IPS-11a (cell line): Measurements from ENCODE around the gene PLXNB1.
"Not testable (repeated sequence)": the region's sequence is repeated elsewhere in the genome, so short reads cannot be mapped to it uniquely, and the experiment has no call there.

Experiments used
- H3K4me3 ChIP-seq: one replicate; pipeline ENCODE4 v1.5.1; 2013; ENCODE audit warnings: low read depth, low read length, control low read depth

PLXNB1 gene

GRCh38 chr3:48465531-48466378, 35.9 kb upstream of the PLXNB1 start:
- no peak overlapping the region for H3K4me3 ChIP-seq

- H3K4me3 ChIP-seq: no peak overlapping the region
Observed at GRCh38 chr3:48465237-48465530, 35.3 kb upstream of the PLXNB1 start.

GRCh38 chr3:48464713-48465221, 34.9 kb upstream of the PLXNB1 start:
- H3K4me3 ChIP-seq: no peak overlapping the region

DNA sequence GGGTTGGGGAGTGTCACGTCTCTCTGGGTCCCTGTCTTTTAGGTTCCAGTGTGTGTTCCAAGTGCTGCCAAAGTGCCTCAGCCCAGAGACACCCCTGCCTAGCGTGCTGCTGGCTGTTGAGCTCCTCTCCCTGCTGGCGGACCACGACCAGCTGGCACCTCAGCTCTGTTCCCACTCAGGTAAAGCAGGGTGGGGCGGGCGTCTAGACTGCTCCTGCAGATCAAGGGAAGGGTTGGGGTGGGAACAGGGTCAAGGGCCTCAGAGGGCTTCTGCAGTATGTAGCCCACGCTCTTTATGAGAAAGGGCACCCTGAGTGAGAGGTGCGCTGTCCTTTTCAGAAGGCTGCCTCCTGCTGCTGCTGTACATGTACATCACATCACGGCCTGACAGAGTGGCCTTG, 33.8 kb upstream of the PLXNB1 start:
- no peak overlapping the region for H3K4me3 ChIP-seq

DNA sequence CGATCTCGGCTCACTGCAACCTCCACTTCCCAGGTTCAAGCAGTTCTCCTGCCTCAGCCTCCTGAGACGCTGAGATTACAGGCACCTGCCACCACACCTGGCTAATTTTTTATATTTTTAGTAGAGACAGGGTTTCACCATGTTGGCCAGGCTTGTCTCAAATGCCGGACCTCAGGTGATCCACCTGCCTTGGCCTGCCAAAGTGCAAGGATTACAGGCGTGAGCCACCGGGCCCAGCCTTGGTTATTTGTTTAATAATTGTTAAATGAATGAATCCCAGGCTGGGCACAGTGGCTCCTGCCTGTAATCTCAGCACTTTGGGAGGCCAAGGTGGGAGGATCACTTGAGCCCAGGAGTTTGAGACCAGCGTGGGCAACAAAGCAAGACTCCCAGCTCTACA, 31.9 kb upstream of the PLXNB1 start:
- not testable (repeated sequence) for H3K4me3 ChIP-seq

DNA sequence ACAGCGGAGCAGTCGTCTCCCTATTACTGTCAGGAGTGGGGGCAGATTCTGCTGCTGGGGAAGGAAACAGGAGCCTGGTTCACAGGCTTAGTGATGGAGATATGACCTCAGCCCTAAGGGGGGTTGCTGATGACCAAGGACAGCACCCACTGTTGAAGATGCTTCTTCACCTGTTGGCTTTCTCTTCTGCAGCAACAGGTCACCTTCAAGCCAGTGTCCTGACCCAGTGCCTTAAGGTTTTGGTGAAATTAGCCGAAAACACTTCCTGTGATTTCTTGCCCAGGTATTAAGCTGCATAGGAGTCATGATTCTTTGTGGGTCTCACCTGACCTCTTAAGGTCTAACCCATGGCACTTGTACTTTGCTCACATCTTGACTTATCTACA, 30.6 kb upstream of the PLXNB1 start:
- no peak overlapping the region for H3K4me3 ChIP-seq

GRCh38 chr3:48459773-48460516, 30.1 kb upstream of the PLXNB1 start:
- no peak overlapping the region for H3K4me3 ChIP-seq

DNA sequence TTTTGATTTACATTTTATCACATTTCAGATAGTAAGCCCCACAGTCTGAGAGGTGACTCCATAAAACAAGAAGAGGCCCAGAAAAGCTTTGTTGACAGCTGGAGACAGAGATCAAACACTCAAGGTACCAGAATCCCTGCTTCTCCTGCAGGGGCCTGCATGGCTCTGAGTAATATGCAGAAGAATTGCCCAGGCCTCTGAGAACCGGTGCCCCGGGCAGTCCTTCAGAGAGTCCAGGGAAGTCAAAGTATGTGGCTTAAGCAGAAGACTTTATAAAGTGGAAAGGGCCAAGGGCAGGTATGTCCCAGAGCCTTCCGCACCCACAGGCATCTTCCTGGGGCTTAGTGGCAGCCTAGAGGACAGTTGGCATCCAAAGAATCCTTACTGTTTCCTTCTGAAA, 29.4 kb upstream of the PLXNB1 start:
- no peak overlapping the region for H3K4me3 ChIP-seq

GRCh38 chr3:48456456-48456855, 26.6 kb upstream of the PLXNB1 start:
- no peak overlapping the region for H3K4me3 ChIP-seq

GRCh38 chr3:48451270-48451669, 21.4 kb upstream of the PLXNB1 start:
- no peak overlapping the region for H3K4me3 ChIP-seq

GRCh38 chr3:48446425-48447193, 16.7 kb upstream of the PLXNB1 start, which contains the start of gene ATRIP:
Gene ATRIP, plus strand, starts transcription at chr3:48446737. Its CDS starts 109 bp downstream, at chr3:48446846.
- peak within 1 kb of the TSS; percentile 97 for H3K4me3 ChIP-seq

GRCh38 chr3:48446043-48446424, 16.1 kb upstream of the PLXNB1 start:
- H3K4me3 ChIP-seq: peak overlapping the region; percentile 97

- peak overlapping the region; percentile 97 for H3K4me3 ChIP-seq
Observed at GRCh38 chr3:48445277-48445882, 15.5 kb upstream of the PLXNB1 start.

GRCh38 chr3:48441940-48442339, 12.1 kb upstream of the PLXNB1 start:
- no peak overlapping the region for H3K4me3 ChIP-seq

DNA sequence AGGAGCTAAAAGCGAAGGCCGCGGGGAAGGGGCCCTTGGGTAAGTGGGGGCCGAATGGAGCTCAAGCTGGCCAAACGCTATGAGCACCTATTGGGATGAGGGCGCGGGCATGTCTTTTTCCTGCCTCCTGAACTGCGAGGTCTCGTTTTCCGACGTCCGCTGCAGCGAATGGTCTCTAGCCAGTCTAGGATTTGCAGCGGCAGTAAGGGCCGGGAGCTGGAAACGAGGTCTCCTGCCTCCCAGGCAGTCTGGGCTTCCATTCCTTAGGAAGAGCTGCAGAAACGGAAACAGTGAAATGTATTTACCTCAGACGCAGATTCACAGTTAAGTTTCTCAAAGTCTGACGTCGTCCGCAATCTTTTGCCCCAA, 10.7 kb upstream of the PLXNB1 start:
- H3K4me3 ChIP-seq: peak overlapping the region; percentile 96

DNA sequence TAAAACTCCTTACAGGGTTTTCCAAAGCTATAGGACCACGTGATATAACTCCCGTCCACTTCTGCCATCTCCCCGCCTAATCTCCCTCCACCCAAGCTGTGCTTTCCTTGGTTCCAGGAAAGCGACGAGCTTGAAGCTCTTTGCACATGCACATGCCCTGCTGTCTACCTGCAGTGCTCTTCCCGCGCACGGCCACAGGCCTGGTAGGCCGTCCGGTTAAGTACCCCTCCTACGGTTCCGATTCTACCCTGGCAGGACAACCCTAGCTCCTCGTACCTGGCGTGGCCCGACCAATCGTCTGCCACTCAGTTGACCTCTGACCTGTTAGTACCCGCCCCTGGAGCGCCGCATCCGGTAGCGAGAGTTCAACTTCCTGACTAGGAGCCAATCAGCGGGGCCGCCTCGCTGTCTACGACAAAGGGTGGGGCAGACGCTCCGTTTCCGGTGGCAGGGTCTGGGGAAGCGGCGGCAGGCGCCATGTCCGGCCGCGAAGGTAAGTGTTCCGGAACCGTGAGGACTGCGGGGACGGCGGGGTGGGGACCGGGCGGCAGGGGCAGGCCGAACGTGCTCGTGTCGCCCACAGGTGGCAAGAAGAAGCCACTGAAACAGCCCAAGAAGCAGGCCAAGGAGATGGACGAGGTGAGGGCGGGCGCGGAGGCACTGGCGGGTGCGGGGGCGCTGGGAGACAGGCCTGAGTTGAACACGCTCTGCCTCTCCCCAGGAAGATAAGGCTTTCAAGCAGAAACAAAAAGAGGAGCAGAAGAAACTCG, 10.1 kb upstream of the PLXNB1 start, which contains the start of the genes CCDC51 and TMA7:
CCDC51 (minus strand) TSS at position 300 of the 770 bp plus-strand sequence. CDS start 4,991 bp downstream, outside the sequence.
TMA7 (plus strand) TSS at position 438 of the 770 bp plus-strand sequence; CDS start at position 478, 40 bp downstream.
- H3K4me3 ChIP-seq: peak within 1 kb of the TSS; percentile 96

DNA sequence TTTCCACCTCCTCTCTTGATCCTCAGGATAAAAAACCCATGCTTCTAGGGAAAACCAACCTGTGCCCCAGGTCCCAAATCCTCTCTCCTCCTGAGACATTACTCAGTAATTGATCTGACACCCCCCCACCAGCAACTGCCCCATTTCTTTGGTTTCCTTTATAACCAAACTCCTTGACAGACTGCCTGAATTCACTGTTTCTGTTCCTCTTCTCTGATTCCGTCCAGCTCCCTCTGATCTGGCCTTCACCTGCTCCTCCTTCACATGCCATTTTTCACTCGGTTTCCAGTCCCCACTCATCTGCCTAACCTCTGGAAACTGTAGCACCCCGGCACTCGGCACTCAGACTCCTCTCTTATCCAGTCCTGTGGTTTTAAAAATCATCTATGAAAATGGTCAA, 7.9 kb upstream of the PLXNB1 start:
- no peak overlapping the region for H3K4me3 ChIP-seq

DNA sequence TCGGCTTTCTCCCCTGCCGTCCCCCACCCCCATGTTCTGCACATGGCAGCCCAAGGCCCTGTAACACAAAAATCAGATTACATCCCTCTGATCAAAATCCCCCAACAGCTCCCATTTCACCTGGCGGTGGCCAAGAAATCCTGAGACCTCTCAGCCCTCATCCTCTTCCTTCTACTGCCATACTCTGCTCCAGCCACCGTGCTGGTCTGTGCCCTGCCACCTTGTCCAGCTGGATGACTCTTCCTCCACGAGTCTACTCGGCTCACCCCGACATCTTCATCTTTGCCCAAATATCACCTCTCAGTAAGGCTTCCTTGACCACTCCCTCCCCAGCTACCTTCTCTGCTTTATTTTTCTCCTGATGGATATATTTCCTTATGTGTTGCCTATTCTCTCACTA, 7.0 kb upstream of the PLXNB1 start:
- H3K4me3 ChIP-seq: no peak overlapping the region

- no peak overlapping the region for H3K4me3 ChIP-seq
Observed at GRCh38 chr3:48436477-48436787, 6.5 kb upstream of the PLXNB1 start.

- H3K4me3 ChIP-seq: no peak overlapping the region
Observed at GRCh38 chr3:48435774-48436476, 6.0 kb upstream of the PLXNB1 start.
